NT2/D1 (cell line): ENCODE results near the gene OR2AG1.

Source experiments
- SUZ12 ChIP-seq: IDR thresholded peaks from 2 replicates; pipeline ENCODE4 v1.6.1; 2011; ENCODE audit not compliant: insufficient read length, insufficient read depth; ENCODE audit errors: extremely low read depth
- ZNF274 ChIP-seq: IDR thresholded peaks from 2 replicates; pipeline ENCODE4 v1.6.1; 2011; ENCODE audit warnings: mild to moderate bottlenecking, low read depth, low read length

GRCh38 chr11:6745018-6745417 is 37.8 kb upstream of the OR2AG1 start:
- TF ChIP-seq SUZ12, result no peak
- no peak for TF ChIP-seq ZNF274
